Measurements from ENCODE around the gene LRP1.

The LRP1 gene

GRCh38 chr12:57160040-57160439 lies 31.8 kb downstream of the LRP1 start:
- TF ChIP-seq, protein P1, sequence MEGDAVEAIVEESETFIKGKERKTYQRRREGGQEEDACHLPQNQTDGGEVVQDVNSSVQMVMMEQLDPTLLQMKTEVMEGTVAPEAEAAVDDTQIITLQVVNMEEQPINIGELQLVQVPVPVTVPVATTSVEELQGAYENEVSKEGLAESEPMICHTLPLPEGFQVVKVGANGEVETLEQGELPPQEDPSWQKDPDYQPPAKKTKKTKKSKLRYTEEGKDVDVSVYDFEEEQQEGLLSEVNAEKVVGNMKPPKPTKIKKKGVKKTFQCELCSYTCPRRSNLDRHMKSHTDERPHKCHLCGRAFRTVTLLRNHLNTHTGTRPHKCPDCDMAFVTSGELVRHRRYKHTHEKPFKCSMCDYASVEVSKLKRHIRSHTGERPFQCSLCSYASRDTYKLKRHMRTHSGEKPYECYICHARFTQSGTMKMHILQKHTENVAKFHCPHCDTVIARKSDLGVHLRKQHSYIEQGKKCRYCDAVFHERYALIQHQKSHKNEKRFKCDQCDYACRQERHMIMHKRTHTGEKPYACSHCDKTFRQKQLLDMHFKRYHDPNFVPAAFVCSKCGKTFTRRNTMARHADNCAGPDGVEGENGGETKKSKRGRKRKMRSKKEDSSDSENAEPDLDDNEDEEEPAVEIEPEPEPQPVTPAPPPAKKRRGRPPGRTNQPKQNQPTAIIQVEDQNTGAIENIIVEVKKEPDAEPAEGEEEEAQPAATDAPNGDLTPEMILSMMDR (IDR thresholded peaks at IDR 0.05; ENCODE audit: borderline replicate concordance, control extremely low read depth, extremely low read depth, insufficient read depth, missing control alignments): no peak
- in situ Hi-C loops (cut with MboI; ENCODE audit: low sequenced_read_pairs, unreplicated experiment): no loop called here
- DNase-seq (ENCODE audit: low spot score): no peak

DNA sequence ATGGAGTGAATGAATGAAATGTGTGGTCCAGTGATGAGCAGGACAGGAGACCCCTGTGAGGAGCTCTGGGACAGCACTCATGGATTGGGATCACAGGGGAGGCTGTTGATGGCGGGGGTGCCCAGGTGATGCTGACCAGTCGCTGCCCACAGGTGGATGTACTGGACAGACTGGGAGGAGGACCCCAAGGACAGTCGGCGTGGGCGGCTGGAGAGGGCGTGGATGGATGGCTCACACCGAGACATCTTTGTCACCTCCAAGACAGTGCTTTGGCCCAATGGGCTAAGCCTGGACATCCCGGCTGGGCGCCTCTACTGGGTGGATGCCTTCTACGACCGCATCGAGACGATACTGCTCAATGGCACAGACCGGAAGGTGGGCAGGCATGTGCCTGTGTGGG lies 32.5 kb downstream of the LRP1 start:
- no peak for DNase-seq (ENCODE audit: low spot score)
- TF ChIP-seq, protein P1 (IDR thresholded peaks at IDR 0.05; ENCODE audit: borderline replicate concordance, control extremely low read depth, extremely low read depth, insufficient read depth, missing control alignments): no peak
- in situ Hi-C loops (cut with MboI; ENCODE audit: low sequenced_read_pairs, unreplicated experiment): no loop called here

DNA sequence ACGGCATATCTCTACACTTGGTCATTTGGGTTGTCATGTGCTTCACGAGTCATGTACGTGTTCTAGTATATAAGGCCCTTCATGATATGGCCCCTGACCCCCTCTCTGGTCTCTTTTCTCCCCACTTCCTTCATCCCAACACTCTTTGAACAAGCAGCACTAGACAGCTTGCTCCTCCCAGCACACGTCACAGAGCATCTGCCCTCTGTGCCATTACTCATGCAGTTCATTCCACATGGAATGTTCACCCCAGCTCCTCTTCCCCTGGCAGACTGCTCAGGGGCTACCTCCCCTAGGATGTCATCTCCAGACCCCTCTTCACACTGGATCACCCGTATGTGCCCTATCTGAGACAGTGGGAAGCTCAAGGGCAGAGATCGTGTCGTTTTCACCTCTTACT lies 33.2 kb downstream of the LRP1 start:
- TF ChIP-seq, protein P1 (IDR thresholded peaks at IDR 0.05; ENCODE audit: borderline replicate concordance, control extremely low read depth, extremely low read depth, insufficient read depth, missing control alignments): no peak
- DNase-seq (ENCODE audit: low spot score): no peak
- in situ Hi-C loops (cut with MboI; ENCODE audit: low sequenced_read_pairs, unreplicated experiment): no loop called here

- TF ChIP-seq, protein P1 (IDR thresholded peaks at IDR 0.05; ENCODE audit: borderline replicate concordance, control extremely low read depth, extremely low read depth, insufficient read depth, missing control alignments): no peak
- in situ Hi-C loops (cut with MboI; ENCODE audit: low sequenced_read_pairs, unreplicated experiment): no loop called here
- no peak for DNase-seq (ENCODE audit: low spot score)
Measured at GRCh38 chr12:57162553-57163125, 34.4 kb downstream of the LRP1 start.

DNA sequence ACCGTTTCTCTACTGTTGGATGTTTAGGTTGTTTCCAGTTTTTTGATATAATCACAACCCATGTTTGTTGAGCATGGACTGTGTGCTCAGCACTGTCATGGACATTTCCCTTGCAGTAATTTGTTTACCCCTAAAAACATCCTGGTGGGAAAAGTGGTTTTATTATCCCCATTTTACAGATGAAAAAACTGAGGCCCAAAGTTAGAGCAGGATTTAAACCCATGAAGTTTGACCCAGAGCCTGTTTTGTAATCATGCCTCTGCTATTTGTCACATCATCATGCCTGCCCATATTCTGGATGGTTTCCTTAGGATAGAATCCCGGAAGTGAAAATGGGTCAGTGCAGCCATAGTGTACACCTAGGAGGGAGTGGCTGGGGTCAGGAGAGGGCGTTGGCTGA lies 36.2 kb downstream of the LRP1 start:
- no peak for DNase-seq (ENCODE audit: low spot score)
- in situ Hi-C loops (cut with MboI; ENCODE audit: low sequenced_read_pairs, unreplicated experiment): no loop called here
- TF ChIP-seq, protein P1 (IDR thresholded peaks at IDR 0.05; ENCODE audit: borderline replicate concordance, control extremely low read depth, extremely low read depth, insufficient read depth, missing control alignments): no peak

DNA sequence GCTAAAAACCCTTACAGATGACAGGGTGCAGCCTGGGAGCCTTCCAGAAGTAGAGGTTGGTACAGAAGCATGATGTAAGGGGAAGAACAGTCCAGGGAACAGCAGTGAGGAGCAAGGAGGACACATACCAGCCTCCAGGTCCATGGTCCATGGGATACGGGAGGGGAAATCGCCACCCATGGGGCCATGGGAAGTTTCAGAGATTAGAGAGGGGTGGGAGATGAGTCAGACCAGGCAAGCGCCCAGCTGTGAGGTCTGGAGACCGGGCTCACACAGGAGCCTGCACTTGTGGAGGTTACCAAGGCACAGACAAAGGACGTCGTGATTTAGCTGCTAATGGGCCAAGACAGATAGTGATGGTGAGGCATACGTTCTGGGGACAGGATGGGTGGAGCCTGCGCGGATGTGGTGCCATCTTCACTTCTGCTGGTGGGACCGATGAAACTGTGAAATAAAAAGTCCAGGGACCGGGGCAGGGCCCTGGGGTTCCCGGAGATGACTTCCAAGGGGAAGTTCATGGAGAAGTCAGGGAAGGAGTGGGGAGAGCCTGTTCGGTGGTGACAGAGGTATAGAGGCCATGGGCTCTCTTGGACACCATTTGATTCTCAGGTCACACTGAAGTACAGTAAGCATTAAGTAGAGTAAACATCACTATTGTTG lies 36.8 kb downstream of the LRP1 start:
- no peak for DNase-seq (ENCODE audit: low spot score)
- in situ Hi-C loops (cut with MboI; ENCODE audit: low sequenced_read_pairs, unreplicated experiment): no loop called here
- TF ChIP-seq, protein P1 (IDR thresholded peaks at IDR 0.05; ENCODE audit: borderline replicate concordance, control extremely low read depth, extremely low read depth, insufficient read depth, missing control alignments): no peak

Measured in GM13976 (cell line).